Uterus (tissue), 4 donors: ENCODE data around the gene CIBAR2. TPM values are rescaled to one million over a fixed set of nuclear protein-coding genes. Genes with fewer than 3 reads are reported as not detected.
A peak's percentile ranks its signal among the peaks of the same experiment; 100 is the strongest.

Source experiments
- DNase-seq, 2 donors: peaks; one replicate each; pipeline ENCODE4 v3.0.0-alpha.2; 2019 to 2020
- H3K27ac ChIP-seq, 2 donors: fragments of 200-600 bp; sonication (generic); 1 replicate in 1 of 2; 2 replicates in 1 of 2; pipeline ENCODE4 v1.5.1; 2016 to 2018
- H3K27me3 ChIP-seq, 2 donors: fragments of 200-600 bp; sonication (generic); one replicate each; pipeline ENCODE4 v1.5.1; 2018 to 2019; ENCODE audit warnings: control low read depth in 1 of 2
- H3K36me3 ChIP-seq, 2 donors: fragments of 200-600 bp; sonication (generic); one replicate each; pipeline ENCODE4 v1.5.1; 2019; ENCODE audit warnings: control low read depth in 1 of 2
- H3K4me1 ChIP-seq, 2 donors: fragments of 200-600 bp; sonication (generic); one replicate each; pipeline ENCODE4 v1.5.1; 2018 to 2019; ENCODE audit warnings: control low read depth in 1 of 2
- H3K4me3 ChIP-seq, 2 donors: fragments of 200-600 bp; sonication (generic); 1 replicate in 1 of 2; 2 replicates in 1 of 2; pipeline ENCODE4 v1.5.1; 2018 to 2019; ENCODE audit warnings: mild to moderate bottlenecking in 1 of 2
- H3K9me3 ChIP-seq, 2 donors: fragments of 200-600 bp; sonication (generic); one replicate each; pipeline ENCODE4 v1.5.1; 2019; ENCODE audit warnings: control low read depth in 1 of 2
- CTCF ChIP-seq, 4 experiments: fragments of 200-600 bp in 2 of 4; fragments of 450-650 bp in 2 of 4; sonication (generic) in 2 of 4; IDR thresholded peaks; one replicate each; pipeline ENCODE4 v1.5.1; 2016 to 2019; ENCODE audit warnings: antibody characterized with exemption in 4 of 4, mild to moderate bottlenecking in 2 of 4, moderate library complexity in 1 of 4
- POLR2A ChIP-seq, 2 donors: fragments of 450-650 bp; IDR thresholded peaks; one replicate each; pipeline ENCODE4 v1.6.1; 2016; ENCODE audit warnings: antibody characterized with exemption in 2 of 2, mild to moderate bottlenecking in 1 of 2, moderate library complexity in 1 of 2
- intact Hi-C: fragments of 100-400 bp; cut with DNase I; formaldehyde crosslinking; loops from one replicate; pipeline ENCODE4 v1.15.1; 2023; ENCODE audit warnings: low total_unique reads
- total RNA-seq, 4 donors: library from RNA; depleted of rRNA in 3 of 4; stranded (reverse); fragments of >200 nt in 3 of 4; gene quantifications; one replicate each; pipeline versions ENCODE4 v1.1.0 to v1.2.4, GENCODE V29; 2014 to 2023
- donor health status: DM: yes; HTN: yes; CAD: no.

Gene CIBAR2
- total RNA-seq, 4 donors from 2014 or later = 2.4 TPM; not detected in 3

DNA sequence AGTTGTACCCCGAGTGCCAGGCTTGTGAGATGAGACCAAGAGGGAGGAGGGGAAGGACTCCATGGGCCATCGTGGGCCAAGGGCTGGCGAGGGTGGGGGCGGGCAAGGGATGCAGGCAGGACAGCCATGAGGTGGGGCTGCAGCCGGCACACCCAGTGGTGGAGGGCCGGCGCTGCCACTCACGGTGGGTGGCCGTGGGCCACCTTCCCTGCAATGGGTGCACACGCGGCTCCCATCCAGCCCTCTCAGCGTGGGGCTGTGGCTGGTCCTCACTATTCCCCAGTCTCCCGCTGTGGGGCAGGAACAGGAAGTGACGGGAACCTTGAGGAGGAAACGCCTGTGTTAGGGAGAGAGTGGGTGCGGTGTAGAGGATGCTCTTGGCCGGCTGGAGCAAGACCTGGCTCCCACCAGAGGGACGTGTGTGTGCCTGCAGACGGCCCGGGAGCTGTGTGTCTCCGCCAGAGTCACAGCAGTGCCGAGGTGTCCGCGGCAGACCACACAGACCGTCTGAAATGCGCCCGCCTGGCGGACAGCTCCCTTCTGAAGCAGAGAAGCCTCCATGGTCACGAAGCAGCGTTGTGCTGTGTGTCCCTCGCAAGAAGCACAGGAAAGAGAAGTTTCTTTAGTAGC is 23.6 kb downstream of the CIBAR2 start:
- H3K27ac ChIP-seq = no peak overlapping the region
- no peak for TF ChIP-seq CTCF (IDR thresholded peaks at IDR 0.05)
- TF ChIP-seq POLR2A (IDR thresholded peaks at IDR 0.05) = no peak

GRCh38 chr16:85087899-85088569 is 24.2 kb downstream of the CIBAR2 start:
- H3K9me3 ChIP-seq = no peaks in the 10 kb centered on the region
- intact Hi-C loops = no loop called here
- DNase-seq = no peak
- no peaks in the 10 kb centered on the region for H3K27me3 ChIP-seq
- no peak overlapping the region for H3K27ac ChIP-seq
- H3K36me3 ChIP-seq = no peaks in the 10 kb centered on the region
- no peaks in the 10 kb centered on the region for H3K4me1 ChIP-seq
- TF ChIP-seq POLR2A (IDR thresholded peaks at IDR 0.05) = no peak
- no peak for TF ChIP-seq CTCF (IDR thresholded peaks at IDR 0.05)
- no peak overlapping the region for H3K4me3 ChIP-seq

More for the DNA sequence above, 23.6 kb downstream of the CIBAR2 start:
- Histone ChIP-seq H3K9me3 (no peaks in the 10 kb centered on the region), H3K36me3 (no peaks in the 10 kb centered on the region), H3K4me1 (no peaks in the 10 kb centered on the region), H3K27me3 (no peaks in the 10 kb centered on the region), H3K4me3 (no peak overlapping the region)
- intact Hi-C loops = no loop called here
- no peak for DNase-seq

GRCh38 chr16:85086347-85087291 is 25.7 kb downstream of the CIBAR2 start:
- Histone ChIP-seq H3K27me3 (no peaks in the 10 kb centered on the region), H3K27ac (no peak overlapping the region), H3K9me3 (no peaks in the 10 kb centered on the region), H3K36me3 (no peaks in the 10 kb centered on the region), H3K4me3 (no peak overlapping the region), H3K4me1 (no peaks in the 10 kb centered on the region)
- peak; percentile 71 to 75 for DNase-seq
- peak; percentile 56 to 79 (median 72) for TF ChIP-seq CTCF (IDR thresholded peaks at IDR 0.05)
- no peak for TF ChIP-seq POLR2A (IDR thresholded peaks at IDR 0.05)
- intact Hi-C loops = no loop called here

DNA sequence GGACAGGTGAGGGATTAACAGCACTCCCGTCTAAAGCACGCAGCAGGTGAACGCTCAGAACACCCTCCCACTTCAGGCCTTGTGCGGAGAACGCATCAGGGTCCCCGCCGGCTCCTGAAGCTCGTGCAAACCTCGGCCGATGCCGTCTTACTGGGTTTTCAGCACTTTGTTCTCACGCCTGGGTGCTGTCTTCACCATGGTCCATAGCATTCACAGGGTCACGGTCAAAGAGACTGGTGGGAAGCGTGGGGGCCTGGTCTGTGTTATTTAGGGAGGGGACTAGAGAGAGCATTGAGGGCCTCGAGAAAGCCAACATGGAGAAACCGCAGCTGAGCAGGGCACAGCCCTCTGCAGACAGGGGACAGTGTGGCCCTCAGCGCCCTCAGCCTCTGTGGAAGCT is 26.6 kb downstream of the CIBAR2 start:
- intact Hi-C loops = no loop called here
- no peak for DNase-seq
- Histone ChIP-seq H3K36me3 (no peaks in the 10 kb centered on the region), H3K9me3 (no peaks in the 10 kb centered on the region), H3K27ac (no peak overlapping the region), H3K4me1 (no peaks in the 10 kb centered on the region), H3K4me3 (no peak overlapping the region), H3K27me3 (no peaks in the 10 kb centered on the region)
- TF ChIP-seq CTCF (IDR thresholded peaks at IDR 0.05) (no peak), POLR2A (IDR thresholded peaks at IDR 0.05) (no peak)
